ENCODE data around the gene QARS1. TPM values are rescaled to one million over a fixed set of nuclear protein-coding genes. Genes with fewer than 3 reads are reported as not detected.

Gene QARS1
- total RNA-seq, 1 donor from 2014 or later: 387 TPM

DNA sequence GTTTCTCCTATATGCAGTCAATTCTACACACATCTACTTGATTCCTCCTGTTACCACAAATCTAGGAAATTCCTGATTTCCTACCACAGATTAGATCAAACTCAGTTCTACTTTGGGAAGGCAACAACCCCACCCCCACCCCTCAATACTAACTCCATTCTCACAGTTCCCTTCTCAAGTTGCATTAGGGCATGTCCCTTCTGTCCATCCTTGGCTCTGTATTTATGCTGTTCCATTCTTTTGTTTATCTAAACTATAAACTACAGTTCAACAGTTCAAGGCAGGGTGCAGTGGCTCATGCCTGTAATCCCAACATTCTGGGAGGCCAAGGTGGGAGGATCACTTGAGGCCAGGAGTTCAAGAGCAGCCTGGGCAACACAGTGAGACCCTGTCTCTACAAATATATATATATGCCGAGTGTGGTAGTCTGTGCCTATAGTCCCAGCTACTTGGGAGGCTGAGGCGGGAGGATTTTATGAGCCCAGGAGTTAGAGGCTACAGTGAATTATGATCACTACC lies 50.2 kb downstream of the QARS1 start:
- no peak for DNase-seq (ENCODE audit: low read depth in 2 of 2)

DNA sequence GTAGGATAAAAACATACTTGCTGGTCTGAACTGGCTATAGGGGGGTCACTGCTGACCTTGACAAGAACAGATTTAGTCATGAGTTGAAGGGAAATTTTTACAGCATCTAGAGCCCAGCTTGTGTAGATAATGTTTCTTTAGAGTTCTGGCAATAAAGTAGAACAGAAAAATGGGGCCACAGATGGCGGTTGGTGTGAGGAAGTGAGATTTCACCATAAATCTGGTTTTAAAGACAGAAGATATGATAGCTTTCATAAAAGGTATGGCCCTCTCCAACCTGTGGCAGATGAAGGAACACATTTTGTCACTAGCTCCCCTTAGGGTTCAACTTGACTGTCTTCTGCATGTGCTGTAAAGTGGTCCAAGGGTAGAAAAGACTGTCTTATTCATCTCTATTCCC lies 51.0 kb downstream of the QARS1 start:
- DNase-seq (ENCODE audit: low read depth in 2 of 2): no peak

Other genes with a start within 250 kb of the QARS1 start
- 15.3 and 25.2 TPM in 2 replicates for gene SLC25A20, start 205.9 kb downstream of the QARS1 start, total RNA-seq
- 46.0 and 69.0 TPM in 2 replicates for gene ARIH2, start 185.9 kb downstream of the QARS1 start, total RNA-seq
- gene P4HTM, start 114.5 kb downstream of the QARS1 start, total RNA-seq: 1.6 and 5.7 TPM in 2 replicates
- 61.5 and 99.6 TPM in 2 replicates for gene WDR6, start 97.4 kb downstream of the QARS1 start, total RNA-seq
- 29.4 and 30.6 TPM in 2 replicates for gene DALRD3, start 86.2 kb downstream of the QARS1 start, total RNA-seq
- gene NDUFAF3, start 82.6 kb downstream of the QARS1 start, total RNA-seq: 57.1 and 76.4 TPM in 2 replicates
- 130 and 331 TPM in 2 replicates for gene IMPDH2, start 75.4 kb downstream of the QARS1 start, total RNA-seq
- 52.3 and 56.0 TPM in 2 replicates for gene QRICH1, start 10.7 kb downstream of the QARS1 start, total RNA-seq
- 21.6 and 36.9 TPM in 2 replicates for gene USP19, start 16.1 kb upstream of the QARS1 start, total RNA-seq
- 580 and 1,189 TPM in 2 replicates for gene LAMB2, start 28.3 kb upstream of the QARS1 start, total RNA-seq
- 10.7 and 20.2 TPM in 2 replicates for gene CCDC71, start 61.6 kb upstream of the QARS1 start, total RNA-seq
- 46.9 and 144 TPM in 2 replicates for gene KLHDC8B, start 66.8 kb upstream of the QARS1 start, total RNA-seq
- 1.3 and 1.8 TPM in 2 replicates for gene C3orf62, start 172.5 kb upstream of the QARS1 start, total RNA-seq
- 17.7 and 23.2 TPM in 2 replicates for gene USP4, start 235.3 kb upstream of the QARS1 start, total RNA-seq

Data from lung microvascular endothelial cell (primary cell).